NCI-H510A (cell line): Measurements from ENCODE around the gene IFNAR1.

Experiments
- DNase-seq: peaks from one replicate; lab custom pipeline; 2025; lab: John Stamatoyannopoulos, UW

Gene IFNAR1

GRCh38 chr21:33402001-33402979 is 77.5 kb downstream of the IFNAR1 start:
- DNase-seq = no peak

- peak; percentile 34 for DNase-seq
Observed at GRCh38 chr21:33403128-33403785, 78.5 kb downstream of the IFNAR1 start, which contains the start of gene IFNGR2. TSS of gene IFNGR2 (plus strand) at chr21:33403413. CDS start at chr21:33403544, 131 bp downstream.

- no peak for DNase-seq
Observed at GRCh38 chr21:33403786-33404585, 79.2 kb downstream of the IFNAR1 start.

- DNase-seq = no peak
Observed at GRCh38 chr21:33406493-33406892, 81.7 kb downstream of the IFNAR1 start.
